Karpas-422 (cell line): ENCODE data around the gene VPS25. TPM values are rescaled to one million over a fixed set of nuclear protein-coding genes. Genes with fewer than 3 reads are reported as not detected.
A peak's percentile ranks its signal among the peaks of the same experiment; 100 is the strongest.

ENCODE experiments used
- DNase-seq: peaks from one replicate; pipeline ENCODE4 v3.0.0-alpha.2; 2015
- H2AFZ ChIP-seq: fragments of 200-600 bp; sonication (generic); 2 replicates; pipeline ENCODE4 v1.6.1; 2014; ENCODE audit warnings: antibody characterized with exemption, low read length, mixed read lengths
- H3K27ac ChIP-seq: fragments of 200-600 bp; sonication (generic); 2 replicates; pipeline ENCODE4 v1.5.1; 2014; ENCODE audit warnings: mild to moderate bottlenecking, low read length, moderate library complexity
- H3K27me3 ChIP-seq: fragments of 200-600 bp; sonication (generic); 2 replicates; pipeline ENCODE4 v1.6.1; 2014; ENCODE audit warnings: low read length, mixed read lengths
- H3K36me3 ChIP-seq: fragments of 200-600 bp; sonication (generic); 2 replicates; pipeline ENCODE4 v1.6.1; 2014; ENCODE audit warnings: low read length, mixed read lengths; ENCODE audit not compliant: insufficient read depth
- H3K4me1 ChIP-seq: fragments of 200-600 bp; sonication (generic); 2 replicates; pipeline ENCODE4 v1.6.1; 2014; ENCODE audit warnings: mild to moderate bottlenecking, low read length, mixed read lengths
- H3K4me2 ChIP-seq: fragments of 200-600 bp; sonication (generic); 2 replicates; pipeline ENCODE4 v1.6.1; 2014; ENCODE audit warnings: low read length, low read depth, mild to moderate bottlenecking; ENCODE audit not compliant: poor library complexity, severe bottlenecking
- H3K4me3 ChIP-seq: fragments of 200-600 bp; sonication (generic); 2 replicates; pipeline ENCODE4 v1.5.1; 2014; ENCODE audit warnings: mild to moderate bottlenecking, antibody characterized with exemption, low read length, mixed read lengths
- H3K79me2 ChIP-seq: fragments of 200-600 bp; sonication (generic); 2 replicates; pipeline ENCODE4 v1.6.1; 2014; ENCODE audit warnings: mild to moderate bottlenecking, low read length, mixed read lengths
- H3K9ac ChIP-seq: fragments of 200-600 bp; sonication (generic); 2 replicates; pipeline ENCODE4 v1.6.0; 2014; ENCODE audit warnings: low read length
- H3K9me2 ChIP-seq: fragments of 200-600 bp; sonication (generic), shearing (Covaris generic); replicated peaks from 2 replicates; pipeline ENCODE4 v1.6.0; 2014; ENCODE audit warnings: mild to moderate bottlenecking, low read length, moderate library complexity; ENCODE audit not compliant: insufficient read depth
- H3K9me3 ChIP-seq: fragments of 300-700, 200-600 bp; sonication (generic); 2 replicates; pipeline ENCODE4 v1.6.1; 2014; ENCODE audit warnings: low read length, mixed read lengths
- H4K20me1 ChIP-seq: fragments of 200-600 bp; sonication (generic); 2 replicates; pipeline ENCODE4 v1.6.1; 2014; ENCODE audit warnings: mild to moderate bottlenecking, antibody characterized with exemption, low read length, low read depth; ENCODE audit not compliant: insufficient read depth
- total RNA-seq: library from RNA; depleted of rRNA; stranded (reverse); fragments of >200 nt; shearing (Covaris generic); gene quantifications from 2 replicates; pipeline ENCODE4 v1.2.3, GENCODE V29; 2014; ENCODE audit warnings: low replicate concordance

VPS25 gene
- total RNA-seq, 1 experiment from 2014 or later, result 43.9 TPM

- H3K36me3 ChIP-seq, result peaks cover 21% of the 10 kb centered on the region; the same call in 1 of the 2 replicates
- no peaks in the 10 kb centered on the region for H3K27me3 ChIP-seq
- no peaks in the 10 kb centered on the region for H3K79me2 ChIP-seq
- no peaks in the 10 kb centered on the region for H3K9me2 ChIP-seq
- DNase-seq, result no peak
- no peak overlapping the region for H2AFZ ChIP-seq
- H3K4me2 ChIP-seq, result no peak overlapping the region
- no peaks in the 10 kb centered on the region for H3K9me3 ChIP-seq
- no peaks in the 10 kb centered on the region for H4K20me1 ChIP-seq
- no peak overlapping the region for H3K9ac ChIP-seq
- H3K27ac ChIP-seq, result no peak overlapping the region
- H3K4me3 ChIP-seq, result no peak overlapping the region
- no peaks in the 10 kb centered on the region for H3K4me1 ChIP-seq
These were observed 33.0 kb downstream of the VPS25 start for GRCh38 chr17:42806249-42806648.

- H3K9me3 ChIP-seq, result no peaks in the 10 kb centered on the region
- no peaks in the 10 kb centered on the region for H3K4me1 ChIP-seq
- no peaks in the 10 kb centered on the region for H3K79me2 ChIP-seq
- no peak overlapping the region for H3K9ac ChIP-seq
- no peaks in the 10 kb centered on the region for H3K9me2 ChIP-seq
- no peak overlapping the region for H3K4me3 ChIP-seq
- DNase-seq, result no peak
- peaks cover 26% of the 10 kb centered on the region; the same call in 1 of the 2 replicates for H3K36me3 ChIP-seq
- no peak overlapping the region for H3K4me2 ChIP-seq
- no peak overlapping the region for H3K27ac ChIP-seq
- H4K20me1 ChIP-seq, result no peaks in the 10 kb centered on the region
- no peak overlapping the region for H2AFZ ChIP-seq
- H3K27me3 ChIP-seq, result no peaks in the 10 kb centered on the region
These were observed 36.0 kb downstream of the VPS25 start for GRCh38 chr17:42809250-42809649.

GRCh38 chr17:42814633-42815399, 41.6 kb downstream of the VPS25 start:
- no peaks in the 10 kb centered on the region for H3K27me3 ChIP-seq
- no peaks in the 10 kb centered on the region for H4K20me1 ChIP-seq
- no peak for DNase-seq
- H3K27ac ChIP-seq, result no peak overlapping the region
- H3K4me1 ChIP-seq, result no peaks in the 10 kb centered on the region
- H3K79me2 ChIP-seq, result no peaks in the 10 kb centered on the region
- peaks cover 47% of the 10 kb centered on the region for H3K36me3 ChIP-seq
- H2AFZ ChIP-seq, result no peak overlapping the region
- no peak overlapping the region for H3K4me3 ChIP-seq
- H3K9me3 ChIP-seq, result no peaks in the 10 kb centered on the region
- H3K9me2 ChIP-seq, result no peaks in the 10 kb centered on the region
- H3K4me2 ChIP-seq, result no peak overlapping the region
- no peak overlapping the region for H3K9ac ChIP-seq

DNA sequence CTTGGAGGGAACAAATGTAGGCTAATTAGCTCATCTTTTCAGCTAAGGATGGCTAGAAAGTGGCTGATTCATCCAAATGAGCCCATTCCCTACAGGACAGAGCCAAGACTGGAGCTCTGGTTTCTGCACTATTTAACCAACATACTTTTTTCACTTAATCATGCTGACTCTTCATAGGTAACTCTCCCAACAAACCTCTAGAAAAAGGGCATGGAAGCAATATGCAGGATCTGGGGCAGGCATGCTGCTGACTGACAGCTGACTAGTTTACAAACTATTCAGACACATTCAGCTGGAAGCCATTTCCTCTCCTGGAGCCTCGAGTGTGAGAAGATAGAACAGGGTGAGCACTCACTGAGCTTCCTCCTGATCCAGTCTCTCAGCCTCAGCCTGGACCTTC, 44.6 kb downstream of the VPS25 start:
- Histone ChIP-seq H4K20me1 (0 out of 2 replicates have a peak, but pooled peaks cover 3% of the 10 kb centered on the region), H2AFZ (no peak overlapping the region), H3K27ac (no peak overlapping the region), H3K27me3 (no peaks in the 10 kb centered on the region), H3K9me2 (no peaks in the 10 kb centered on the region), H3K4me1 (peaks cover 7% of the 10 kb centered on the region), H3K4me3 (no peak overlapping the region), H3K9me3 (no peaks in the 10 kb centered on the region), H3K4me2 (no peak overlapping the region), H3K36me3 (peaks cover 39% of the 10 kb centered on the region), H3K79me2 (peaks cover 12% of the 10 kb centered on the region), H3K9ac (no peak overlapping the region)
- DNase-seq, result no peak

DNA sequence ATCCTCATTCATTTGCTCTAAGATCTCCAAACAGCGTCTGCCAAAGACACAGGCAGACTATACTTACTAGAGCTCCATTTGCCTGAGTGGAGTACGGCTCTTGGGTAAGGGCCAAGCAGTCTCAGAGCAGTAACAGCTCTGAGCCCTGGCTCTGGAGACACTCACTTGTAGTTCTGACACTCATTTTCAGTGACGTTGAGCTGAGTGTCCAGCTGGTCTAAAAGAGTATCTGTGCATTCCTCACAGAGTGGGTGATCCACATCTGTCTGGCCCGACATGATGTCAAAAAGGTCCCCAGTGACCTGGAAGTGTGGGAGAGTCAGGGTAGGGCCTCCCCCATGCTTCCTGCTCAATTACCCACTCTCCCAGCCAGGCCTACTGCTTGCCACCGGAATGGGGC, 45.1 kb downstream of the VPS25 start:
- Histone ChIP-seq H3K4me2 (no peak overlapping the region), H3K79me2 (peaks cover 18% of the 10 kb centered on the region)

DNA sequence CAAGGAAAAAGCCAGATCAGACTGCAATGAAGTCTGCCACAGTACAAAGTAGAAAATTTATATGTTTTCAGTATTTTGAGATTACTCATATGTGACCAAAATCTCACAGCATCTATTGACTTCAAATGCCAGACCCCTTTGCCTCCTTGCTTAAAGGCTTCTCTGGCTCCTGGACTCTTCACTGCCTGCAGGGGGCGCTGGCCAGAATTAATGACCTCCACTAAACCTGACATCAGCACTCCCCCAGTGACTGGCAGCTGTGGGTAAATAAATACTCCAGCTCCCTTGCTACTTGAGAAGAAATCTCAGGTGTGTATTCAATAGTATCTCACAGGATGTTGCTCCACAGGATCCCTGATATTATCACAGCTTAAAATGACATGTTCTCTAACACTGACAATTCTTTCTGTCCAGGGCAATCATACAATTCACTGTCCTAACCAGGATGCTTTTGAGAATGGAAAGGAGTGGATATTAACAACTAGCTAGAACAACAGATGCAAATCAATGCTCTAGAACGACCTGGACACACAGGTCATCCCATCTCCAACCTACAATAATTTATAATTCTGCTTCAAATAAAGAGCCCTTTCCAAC, 46.8 kb downstream of the VPS25 start:
- no peak overlapping the region for H2AFZ ChIP-seq
- peaks cover 39% of the 10 kb centered on the region for H3K36me3 ChIP-seq
- H3K27me3 ChIP-seq, result no peaks in the 10 kb centered on the region
- peak; percentile 91 for DNase-seq
- H3K4me2 ChIP-seq, result no peak overlapping the region
- peaks cover 25% of the 10 kb centered on the region for H3K79me2 ChIP-seq
- no peak overlapping the region for H3K9ac ChIP-seq
- no peaks in the 10 kb centered on the region for H3K9me3 ChIP-seq
- H3K27ac ChIP-seq, result no peak overlapping the region
- 0 out of 2 replicates have a peak, but pooled peaks cover 3% of the 10 kb centered on the region for H4K20me1 ChIP-seq
- H3K4me3 ChIP-seq, result no peak overlapping the region
- H3K9me2 ChIP-seq, result no peaks in the 10 kb centered on the region
- H3K4me1 ChIP-seq, result peaks cover 19% of the 10 kb centered on the region

More for the DNA sequence above, 45.1 kb downstream of the VPS25 start:
- H3K4me3 ChIP-seq, result no peak overlapping the region
- DNase-seq, result no peak
- H3K27me3 ChIP-seq, result no peaks in the 10 kb centered on the region
- 0 out of 2 replicates have a peak, but pooled peaks cover 3% of the 10 kb centered on the region for H4K20me1 ChIP-seq
- H2AFZ ChIP-seq, result no peak overlapping the region
- peaks cover 12% of the 10 kb centered on the region for H3K4me1 ChIP-seq
- no peaks in the 10 kb centered on the region for H3K9me3 ChIP-seq
- no peak overlapping the region for H3K27ac ChIP-seq
- H3K9me2 ChIP-seq, result no peaks in the 10 kb centered on the region
- H3K9ac ChIP-seq, result no peak overlapping the region
- H3K36me3 ChIP-seq, result peaks cover 39% of the 10 kb centered on the region

DNA sequence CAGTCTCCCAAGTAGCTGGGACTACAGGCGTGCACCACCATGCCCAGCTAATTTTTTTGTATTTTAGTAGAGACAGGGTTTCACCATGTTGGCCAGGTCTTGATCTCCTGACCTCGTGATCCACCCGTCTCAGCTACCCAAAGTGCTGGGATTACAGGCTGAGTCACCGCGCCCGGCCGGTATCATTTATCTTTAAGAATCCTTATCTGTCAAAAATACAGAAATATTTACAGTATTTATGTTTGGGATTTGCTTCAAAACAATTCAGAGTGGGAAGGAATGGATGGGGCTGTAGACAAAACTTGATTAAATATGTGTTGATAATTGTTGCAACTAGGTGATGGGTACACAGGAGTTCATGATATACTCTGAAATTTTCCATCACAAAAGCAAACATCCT, 47.9 kb downstream of the VPS25 start:
- Histone ChIP-seq H3K4me2 (no peak overlapping the region), H3K4me3 (no peak overlapping the region), H2AFZ (no peak overlapping the region), H3K9me3 (no peaks in the 10 kb centered on the region), H4K20me1 (0 out of 2 replicates have a peak, but pooled peaks cover 3% of the 10 kb centered on the region), H3K27ac (no peak overlapping the region), H3K79me2 (peaks cover 25% of the 10 kb centered on the region), H3K9ac (no peak overlapping the region), H3K36me3 (peaks cover 36% of the 10 kb centered on the region), H3K9me2 (no peaks in the 10 kb centered on the region), H3K27me3 (no peaks in the 10 kb centered on the region), H3K4me1 (peaks cover 19% of the 10 kb centered on the region)
- DNase-seq, result no peak

DNA sequence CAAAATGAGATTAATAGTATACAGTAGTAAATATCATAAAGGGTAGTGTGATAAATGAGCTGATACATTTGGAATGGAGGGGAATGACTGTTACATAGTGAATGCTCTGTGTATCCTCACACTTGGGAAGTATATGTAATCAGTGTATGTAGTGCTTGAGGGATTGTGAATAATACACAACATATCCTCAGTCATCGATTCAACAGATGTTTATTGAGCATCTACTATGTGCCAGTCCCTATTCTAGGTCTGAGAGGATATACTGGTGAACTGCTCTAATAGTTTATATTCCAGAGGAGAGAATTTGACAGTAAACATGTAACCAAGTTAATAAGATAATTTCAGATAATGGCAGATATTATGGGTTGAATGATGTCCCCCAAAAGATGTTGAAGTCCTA, 54.2 kb downstream of the VPS25 start:
- H3K27ac ChIP-seq, result no peak overlapping the region
- H3K4me2 ChIP-seq, result no peak overlapping the region
- H3K9me3 ChIP-seq, result no peaks in the 10 kb centered on the region
- DNase-seq, result no peak
- no peaks in the 10 kb centered on the region for H3K9me2 ChIP-seq
- no peak overlapping the region for H3K4me3 ChIP-seq
- peaks cover 24% of the 10 kb centered on the region for H3K4me1 ChIP-seq
- no peaks in the 10 kb centered on the region for H3K36me3 ChIP-seq
- no peak overlapping the region for H3K9ac ChIP-seq
- H4K20me1 ChIP-seq, result no peaks in the 10 kb centered on the region
- peaks cover 20% of the 10 kb centered on the region for H3K79me2 ChIP-seq
- no peak overlapping the region for H2AFZ ChIP-seq
- no peaks in the 10 kb centered on the region for H3K27me3 ChIP-seq
